Right ventricle myocardium inferior (tissue), 1 donor: ENCODE data around the gene MCM10. TPM values are rescaled to one million over a fixed set of nuclear protein-coding genes. Genes with fewer than 3 reads are reported as not detected.

Experiments
- ATAC-seq: fragments of 200-7000 bp; cut with Tn5 transposase; one replicate; pipeline ENCODE4 v1.9.1; 2020; ENCODE audit warnings: mild to moderate bottlenecking, moderate library complexity
- DNase-seq: peaks from one replicate; pipeline ENCODE4 v3.0.0; 2021; ENCODE audit errors: missing footprints
- intact Hi-C: fragments of 100-400 bp; cut with DNase I; formaldehyde crosslinking; loops from one replicate; pipeline ENCODE4 v1.11.0; 2022
- total RNA-seq: library from RNA; stranded (reverse); fragmentation: NEBNext Ultra II Directional; extraction: Animal tissue kit (Norgen Biotek cat#: 25700); gene quantifications from one replicate; pipeline ENCODE4 v1.2.1, GENCODE V29; 2021
- donor health status: DM: no; HTN: yes; CAD: no; lungs with severe emphysema.

Gene MCM10
- total RNA-seq, 1 donor from 2014 or later: 0.62 TPM

- ATAC-seq: no peak
- DNase-seq: no peak
- intact Hi-C loops: no loop called here
These were observed 3.0 kb upstream of the MCM10 start for GRCh38 chr10:13158401-13158800.

- ATAC-seq: no peak
- intact Hi-C loops: loop anchor here (1.0 to 5.0 kb wide), 3 partner anchors 140 to 363 kb away; no protein-coding TSS in a partner anchor
- no peak for DNase-seq
These were observed 506 bp downstream of the MCM10 start for GRCh38 chr10:13161857-13162271.

GRCh38 chr10:13163859-13164258 lies 2.5 kb downstream of the MCM10 start:
- DNase-seq (no peak), ATAC-seq (no peak)

GRCh38 chr10:13165177-13165576 lies 3.8 kb downstream of the MCM10 start:
- intact Hi-C loops: no loop called here
- no peak for ATAC-seq
- no peak for DNase-seq

More at GRCh38 chr10:13163859-13164258, 2.5 kb downstream of the MCM10 start:
- intact Hi-C loops: loop anchor here (5.0 kb wide), 1 partner anchor 278 kb away; no protein-coding TSS in a partner anchor

- intact Hi-C loops: no loop called here
- ATAC-seq (no peak), DNase-seq (no peak)
These were observed 6.2 kb downstream of the MCM10 start for GRCh38 chr10:13167568-13167967.

DNA sequence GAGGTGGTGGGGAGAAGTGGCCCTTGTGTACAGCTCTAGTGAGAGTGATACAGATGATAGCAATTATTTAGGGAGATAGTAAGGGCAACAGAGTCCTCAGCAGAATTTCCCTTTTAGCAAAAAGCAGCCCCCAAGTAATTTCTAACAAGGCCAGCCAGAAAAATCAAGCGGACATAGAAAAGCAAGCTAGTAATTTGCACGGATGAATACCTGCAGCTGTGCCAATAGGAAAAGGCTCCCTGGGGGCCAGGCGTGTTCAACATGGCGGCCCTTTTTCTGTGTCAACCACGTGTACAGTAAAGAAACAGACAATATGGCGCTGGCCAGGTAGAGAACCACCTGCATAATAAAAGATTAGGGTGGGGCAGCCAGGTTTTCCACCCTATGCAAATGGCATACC lies 7.4 kb downstream of the MCM10 start:
- DNase-seq: no peak
- intact Hi-C loops: no loop called here
- no peak for ATAC-seq

DNA sequence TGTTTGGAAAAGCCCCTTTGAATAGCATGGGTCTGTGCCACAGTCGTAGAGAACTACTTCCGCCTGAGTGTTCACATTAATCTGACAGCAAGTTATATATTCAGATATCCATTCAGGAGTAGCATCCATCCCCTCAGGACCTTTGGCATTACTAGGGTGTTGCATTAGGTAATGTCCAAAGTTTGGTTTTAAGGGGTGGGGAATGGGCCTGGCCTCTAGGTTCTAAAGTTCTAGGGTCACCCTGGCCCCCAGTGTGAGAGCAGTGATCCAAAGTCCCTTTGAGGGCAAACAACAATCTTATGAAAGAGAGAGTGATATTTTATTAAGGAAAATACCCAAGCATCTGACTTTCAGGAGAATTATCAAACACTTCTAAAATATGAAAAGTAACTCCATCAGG lies 12.3 kb downstream of the MCM10 start:
- intact Hi-C loops: no loop called here
- ATAC-seq: no peak
- DNase-seq: no peak

GRCh38 chr10:13180788-13181187 lies 19.4 kb downstream of the MCM10 start:
- intact Hi-C loops: no loop called here
- no peak for DNase-seq
- ATAC-seq: no peak

- intact Hi-C loops: no loop called here
- ATAC-seq (no peak), DNase-seq (no peak)
These were observed 21.1 kb downstream of the MCM10 start for GRCh38 chr10:13182424-13182823.

GRCh38 chr10:13183625-13184024 lies 22.3 kb downstream of the MCM10 start:
- intact Hi-C loops: no loop called here
- DNase-seq: no peak
- ATAC-seq: no peak

GRCh38 chr10:13184276-13184675 lies 22.9 kb downstream of the MCM10 start:
- ATAC-seq (no peak), DNase-seq (no peak)
- intact Hi-C loops: no loop called here

DNA sequence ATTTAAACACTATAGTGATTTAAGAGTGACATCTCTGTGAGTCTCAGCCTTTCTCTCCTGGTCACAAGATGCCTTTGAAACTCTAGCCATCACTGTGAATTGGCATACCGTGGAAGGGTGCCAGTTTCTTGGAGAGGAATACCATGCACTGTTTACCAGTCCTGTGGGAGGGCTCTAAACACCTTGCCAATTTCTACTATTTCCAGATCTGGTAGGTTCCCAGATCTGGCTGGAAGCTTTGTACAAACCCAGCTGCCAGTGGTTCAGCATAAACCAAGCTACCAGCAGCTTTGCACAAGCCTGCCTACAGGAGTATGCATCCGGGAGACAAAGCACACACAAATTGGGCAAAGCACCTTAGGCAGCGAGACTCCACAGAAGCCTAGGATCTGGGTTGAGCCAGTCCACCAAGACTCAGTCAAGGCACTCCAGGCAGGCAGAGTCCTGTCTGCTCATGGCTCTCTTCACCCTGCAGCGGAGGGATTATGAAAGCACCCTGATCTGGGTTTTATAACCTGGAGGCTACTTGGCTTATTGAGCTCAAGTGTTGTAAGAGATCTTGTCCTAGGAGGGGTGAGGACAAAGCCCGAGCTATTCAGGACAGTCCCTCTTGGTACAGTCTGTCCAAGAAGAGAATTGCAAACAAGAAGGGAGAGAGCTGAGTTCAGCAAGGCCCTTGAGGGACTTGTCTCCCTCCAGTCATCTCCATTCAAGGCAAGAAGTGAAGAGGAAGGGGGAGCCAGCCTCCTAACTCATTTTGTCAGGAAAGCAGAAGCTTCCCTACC lies 23.6 kb downstream of the MCM10 start:
- DNase-seq (no peak), ATAC-seq (no peak)
- intact Hi-C loops: no loop called here

DNA sequence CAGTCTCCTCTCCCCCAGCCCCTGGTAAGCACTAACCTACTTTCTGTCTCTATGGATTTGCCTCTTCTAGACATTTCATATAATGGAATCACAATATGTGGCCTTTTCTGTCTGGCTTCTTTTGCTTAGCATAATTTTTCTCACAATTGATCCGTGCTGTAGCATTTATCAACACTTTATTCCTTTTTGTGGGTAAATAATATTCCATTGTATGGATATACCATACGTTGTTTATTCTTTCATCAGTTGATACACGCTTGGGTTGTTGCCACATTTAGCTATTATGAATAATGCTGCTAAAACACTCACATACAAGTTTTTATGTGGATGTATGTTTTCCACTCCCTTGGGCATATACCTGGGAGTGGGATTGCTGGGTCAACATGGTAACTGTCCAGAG lies 25.8 kb downstream of the MCM10 start:
- no peak for DNase-seq
- intact Hi-C loops: no loop called here
- no peak for ATAC-seq

GRCh38 chr10:13188593-13188992 lies 27.2 kb downstream of the MCM10 start:
- no peak for ATAC-seq
- DNase-seq: no peak
- intact Hi-C loops: no loop called here

DNA sequence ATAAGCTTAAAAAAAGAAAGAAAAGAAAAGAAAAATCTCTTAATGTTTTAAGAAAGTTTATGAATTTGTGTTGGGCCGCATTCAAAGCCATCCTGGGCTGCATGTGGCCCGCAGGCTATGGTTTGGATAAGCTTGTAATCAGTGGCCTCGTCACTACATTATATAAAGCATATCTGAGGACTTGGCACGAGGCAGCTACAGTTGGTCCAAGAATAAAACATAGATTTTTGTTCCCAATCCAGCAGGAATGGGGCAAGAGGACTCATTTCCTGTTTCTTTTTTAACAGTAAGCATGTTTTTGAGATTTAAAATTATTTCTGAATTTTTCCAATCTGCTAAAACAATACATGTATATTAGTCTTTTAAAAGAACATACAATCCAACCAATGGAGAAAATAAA lies 28.6 kb downstream of the MCM10 start:
- intact Hi-C loops: no loop called here
- DNase-seq: no peak
- ATAC-seq: no peak

- intact Hi-C loops: no loop called here
- DNase-seq (no peak), ATAC-seq (no peak)
These were observed 29.5 kb downstream of the MCM10 start for GRCh38 chr10:13190816-13191215.

DNA sequence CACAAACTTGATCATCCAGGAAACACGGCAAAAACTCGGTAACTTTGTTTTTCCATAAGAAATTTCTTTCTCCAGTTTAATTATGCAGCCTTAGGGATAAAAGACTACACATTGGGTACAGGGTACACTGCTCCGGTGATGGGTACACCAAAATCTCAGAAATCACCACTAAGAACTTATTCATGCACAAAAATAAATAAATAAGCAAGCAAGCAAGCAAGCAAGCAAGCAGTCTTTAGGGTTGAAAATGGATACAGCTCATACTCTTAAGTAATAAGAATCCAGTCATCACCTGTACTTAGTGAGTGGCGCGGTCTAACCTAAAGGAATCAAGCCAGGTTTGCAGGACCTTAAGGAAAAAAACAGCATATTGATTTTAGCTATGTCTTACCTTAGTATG lies 30.0 kb downstream of the MCM10 start:
- intact Hi-C loops: no loop called here
- ATAC-seq (no peak), DNase-seq (no peak)

DNA sequence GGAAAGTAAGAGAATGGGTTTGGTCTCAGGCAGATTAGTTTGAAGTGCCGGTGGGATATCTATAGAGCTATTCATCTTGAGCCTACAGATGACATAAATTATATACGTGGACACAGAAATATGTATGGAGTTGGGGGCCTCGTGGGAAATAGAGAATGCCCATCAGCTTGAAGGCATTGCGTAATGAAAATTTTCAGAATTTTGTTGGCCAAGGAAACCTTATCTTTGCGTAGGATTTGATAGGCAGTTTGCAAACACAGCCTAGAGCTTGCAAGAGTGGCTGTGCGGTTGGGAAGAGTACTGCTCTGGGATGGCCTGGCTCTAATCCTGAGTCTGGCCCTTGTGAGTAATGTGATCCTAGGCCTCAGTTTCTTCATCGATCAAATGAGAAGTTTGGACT lies 32.3 kb downstream of the MCM10 start:
- intact Hi-C loops: no loop called here
- DNase-seq: no peak
- no peak for ATAC-seq

GRCh38 chr10:13195016-13195415 lies 33.7 kb downstream of the MCM10 start:
- DNase-seq (no peak), ATAC-seq (no peak)
- intact Hi-C loops: no loop called here

GRCh38 chr10:13201132-13201531 lies 39.8 kb downstream of the MCM10 start:
- intact Hi-C loops: no loop called here
- DNase-seq: no peak
- no peak for ATAC-seq

- ATAC-seq (no peak), DNase-seq (no peak)
- intact Hi-C loops: no loop called here
These were observed 44.7 kb downstream of the MCM10 start for GRCh38 chr10:13206091-13206490.
